ENCODE data around the gene TMEM61.

TMEM61 gene

GRCh38 chr1:54981466-54981865 lies 1.0 kb downstream of the TMEM61 start:
- no peak for DNase-seq (ENCODE audit: extremely low read depth, insufficient read length)

GRCh38 chr1:54982739-54983138 lies 2.3 kb downstream of the TMEM61 start:
- TF ChIP-seq CTCF (IDR thresholded peaks at IDR 0.05; ENCODE audit: insufficient read depth, low read length, poor library complexity, severe bottlenecking): no peak
- Histone ChIP-seq H3K4me3 (replicated peaks; ENCODE audit: low read depth, low read length) (no peak overlapping the region), H3K36me3 (ENCODE audit: control insufficient read depth, insufficient read depth, low read length) (no peaks in the 10 kb centered on the region), H3K27me3 (replicated peaks; ENCODE audit: control insufficient read depth, insufficient read depth, low read length) (no peaks in the 10 kb centered on the region; the same call in 1 of the 2 replicates)
- DNase-seq (ENCODE audit: extremely low read depth, insufficient read length): no peak

More at GRCh38 chr1:54981466-54981865, 1.0 kb downstream of the TMEM61 start:
- no peak overlapping the region for H3K4me3 ChIP-seq (replicated peaks; ENCODE audit: low read depth, low read length)
- no peaks in the 10 kb centered on the region; the same call in 1 of the 2 replicates for H3K27me3 ChIP-seq (replicated peaks; ENCODE audit: control insufficient read depth, insufficient read depth, low read length)
- H3K36me3 ChIP-seq (ENCODE audit: control insufficient read depth, insufficient read depth, low read length): no peaks in the 10 kb centered on the region
- TF ChIP-seq CTCF (IDR thresholded peaks at IDR 0.05; ENCODE audit: insufficient read depth, low read length, poor library complexity, severe bottlenecking): no peak

GRCh38 chr1:54984131-54984842 lies 3.9 kb downstream of the TMEM61 start:
- no peaks in the 10 kb centered on the region; the same call in 1 of the 2 replicates for H3K27me3 ChIP-seq (replicated peaks; ENCODE audit: control insufficient read depth, insufficient read depth, low read length)
- H3K36me3 ChIP-seq (ENCODE audit: control insufficient read depth, insufficient read depth, low read length): no peaks in the 10 kb centered on the region
- H3K4me3 ChIP-seq (replicated peaks; ENCODE audit: low read depth, low read length): no peak overlapping the region
- TF ChIP-seq CTCF (IDR thresholded peaks at IDR 0.05; ENCODE audit: insufficient read depth, low read length, poor library complexity, severe bottlenecking): no peak
- DNase-seq (ENCODE audit: extremely low read depth, insufficient read length): no peak

GRCh38 chr1:54985556-54985955 lies 5.1 kb downstream of the TMEM61 start:
- Histone ChIP-seq H3K4me3 (replicated peaks; ENCODE audit: low read depth, low read length) (no peak overlapping the region), H3K36me3 (ENCODE audit: control insufficient read depth, insufficient read depth, low read length) (no peaks in the 10 kb centered on the region), H3K27me3 (replicated peaks; ENCODE audit: control insufficient read depth, insufficient read depth, low read length) (no peaks in the 10 kb centered on the region; the same call in 1 of the 2 replicates)
- no peak for TF ChIP-seq CTCF (IDR thresholded peaks at IDR 0.05; ENCODE audit: insufficient read depth, low read length, poor library complexity, severe bottlenecking)
- DNase-seq (ENCODE audit: extremely low read depth, insufficient read length): no peak

GRCh38 chr1:54986025-54986424 lies 5.6 kb downstream of the TMEM61 start:
- no peaks in the 10 kb centered on the region; the same call in 1 of the 2 replicates for H3K27me3 ChIP-seq (replicated peaks; ENCODE audit: control insufficient read depth, insufficient read depth, low read length)
- no peak for DNase-seq (ENCODE audit: extremely low read depth, insufficient read length)
- no peak for TF ChIP-seq CTCF (IDR thresholded peaks at IDR 0.05; ENCODE audit: insufficient read depth, low read length, poor library complexity, severe bottlenecking)
- no peaks in the 10 kb centered on the region for H3K36me3 ChIP-seq (ENCODE audit: control insufficient read depth, insufficient read depth, low read length)
- no peak overlapping the region for H3K4me3 ChIP-seq (replicated peaks; ENCODE audit: low read depth, low read length)

All from GM06990 (cell line).